ENCODE results near the gene MED26. TPM values are rescaled to one million over a fixed set of nuclear protein-coding genes. Genes with fewer than 3 reads are reported as not detected.

MED26 gene
- total and polyA plus RNA-seq, 2 experiments from 2014 or later: 6.6 to 7.8 TPM

DNA sequence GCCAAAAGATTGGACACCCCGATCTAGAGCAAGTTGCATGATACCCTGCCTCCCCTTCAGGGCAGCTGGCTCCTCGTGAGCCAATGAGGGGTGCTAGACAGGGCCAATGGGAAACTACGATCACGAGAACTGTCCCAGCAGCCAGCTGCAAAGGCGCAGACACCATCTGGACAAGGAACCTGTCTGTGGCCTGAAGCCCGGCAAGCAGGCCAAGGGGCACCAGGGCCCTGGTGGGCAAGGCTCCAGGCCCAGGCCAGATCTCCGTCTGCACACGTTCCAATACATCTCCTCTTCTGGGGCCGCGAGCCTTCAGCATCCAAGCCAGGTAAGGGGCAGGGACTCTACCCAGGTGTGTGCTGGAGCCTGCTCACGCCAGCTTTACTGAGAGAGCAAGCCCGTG is 20.2 kb downstream of the MED26 start:
- peak overlapping the region; percentile 61 for H3K27ac ChIP-seq
- no peak overlapping the region for H3K4me2 ChIP-seq
- no peak overlapping the region for H3K4me3 ChIP-seq
- H3K9me3 ChIP-seq (ENCODE audit: low read depth): no peaks in the 10 kb centered on the region
- H3K79me2 ChIP-seq: peaks cover 96% of the 10 kb centered on the region
- H3K36me3 ChIP-seq (replicated peaks; ENCODE audit: insufficient read depth, low read depth): no peaks in the 10 kb centered on the region
- H3K4me1 ChIP-seq (ENCODE audit: insufficient read depth): no peaks in the 10 kb centered on the region
- no peak overlapping the region for H2AFZ ChIP-seq
- H3K9me2 ChIP-seq (replicated peaks; ENCODE audit: insufficient read depth): no peaks in the 10 kb centered on the region
- H3K27me3 ChIP-seq: no peaks in the 10 kb centered on the region
- no peak for DNase-seq (ENCODE audit: low spot score)
- no peak for TF ChIP-seq EZH2phosphoT487 (IDR thresholded peaks at IDR 0.05; ENCODE audit: low read depth, severe bottlenecking, unreplicated experiment)
- TF ChIP-seq EZH2 (IDR thresholded peaks at IDR 0.05; ENCODE audit: borderline replicate concordance): no peak
- TF ChIP-seq, protein P1, sequence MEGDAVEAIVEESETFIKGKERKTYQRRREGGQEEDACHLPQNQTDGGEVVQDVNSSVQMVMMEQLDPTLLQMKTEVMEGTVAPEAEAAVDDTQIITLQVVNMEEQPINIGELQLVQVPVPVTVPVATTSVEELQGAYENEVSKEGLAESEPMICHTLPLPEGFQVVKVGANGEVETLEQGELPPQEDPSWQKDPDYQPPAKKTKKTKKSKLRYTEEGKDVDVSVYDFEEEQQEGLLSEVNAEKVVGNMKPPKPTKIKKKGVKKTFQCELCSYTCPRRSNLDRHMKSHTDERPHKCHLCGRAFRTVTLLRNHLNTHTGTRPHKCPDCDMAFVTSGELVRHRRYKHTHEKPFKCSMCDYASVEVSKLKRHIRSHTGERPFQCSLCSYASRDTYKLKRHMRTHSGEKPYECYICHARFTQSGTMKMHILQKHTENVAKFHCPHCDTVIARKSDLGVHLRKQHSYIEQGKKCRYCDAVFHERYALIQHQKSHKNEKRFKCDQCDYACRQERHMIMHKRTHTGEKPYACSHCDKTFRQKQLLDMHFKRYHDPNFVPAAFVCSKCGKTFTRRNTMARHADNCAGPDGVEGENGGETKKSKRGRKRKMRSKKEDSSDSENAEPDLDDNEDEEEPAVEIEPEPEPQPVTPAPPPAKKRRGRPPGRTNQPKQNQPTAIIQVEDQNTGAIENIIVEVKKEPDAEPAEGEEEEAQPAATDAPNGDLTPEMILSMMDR (IDR thresholded peaks at IDR 0.05; ENCODE audit: poor library complexity): no peak
- WGBS (ENCODE audit: low lambda C conversion rate, missing lambda C conversion rate): 98% methylated on average over 12 of the region's 12 CpGs
- H4K20me1 ChIP-seq (ENCODE audit: insufficient read depth, poor library complexity, severe bottlenecking): peaks cover 80% of the 10 kb centered on the region

DNA sequence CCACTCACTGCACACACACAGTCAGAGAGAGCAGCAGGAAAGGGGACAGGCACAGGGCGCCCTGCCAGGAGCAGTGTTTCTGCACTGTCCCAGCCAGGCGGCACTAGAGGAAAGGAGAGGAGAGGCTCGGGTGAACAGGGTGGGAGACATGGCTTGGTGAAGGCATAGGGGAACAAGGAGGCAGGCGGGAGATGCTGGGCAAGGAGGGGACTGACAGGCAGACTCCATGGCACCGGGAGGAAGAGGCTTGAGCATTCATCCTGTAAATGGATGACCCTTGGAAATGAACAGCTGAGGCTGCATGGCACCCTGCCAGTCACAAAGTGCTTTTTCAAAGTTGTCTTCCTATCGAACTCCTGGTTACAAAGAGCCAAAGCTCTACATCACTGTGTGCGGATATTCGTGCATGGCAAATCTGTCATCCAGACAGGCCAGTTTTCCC is 22.4 kb downstream of the MED26 start:
- no peak overlapping the region for H3K4me2 ChIP-seq
- peaks cover 77% of the 10 kb centered on the region for H4K20me1 ChIP-seq (ENCODE audit: insufficient read depth, poor library complexity, severe bottlenecking)
- H3K79me2 ChIP-seq: peaks cover 96% of the 10 kb centered on the region
- DNase-seq (ENCODE audit: low spot score): no peak
- no peak overlapping the region for H3K27ac ChIP-seq
- H2AFZ ChIP-seq: no peak overlapping the region
- H3K4me3 ChIP-seq: no peak overlapping the region
- TF ChIP-seq EZH2 (IDR thresholded peaks at IDR 0.05; ENCODE audit: borderline replicate concordance) (no peak), EZH2phosphoT487 (IDR thresholded peaks at IDR 0.05; ENCODE audit: low read depth, severe bottlenecking, unreplicated experiment) (no peak)
- TF ChIP-seq, protein P1 (IDR thresholded peaks at IDR 0.05; ENCODE audit: poor library complexity): no peak
- 89% methylated on average over 8 of the region's 8 CpGs for WGBS (ENCODE audit: low lambda C conversion rate, missing lambda C conversion rate)
- no peaks in the 10 kb centered on the region for H3K4me1 ChIP-seq (ENCODE audit: insufficient read depth)
- no peaks in the 10 kb centered on the region for H3K9me3 ChIP-seq (ENCODE audit: low read depth)
- no peaks in the 10 kb centered on the region for H3K36me3 ChIP-seq (replicated peaks; ENCODE audit: insufficient read depth, low read depth)
- H3K9me2 ChIP-seq (replicated peaks; ENCODE audit: insufficient read depth): no peaks in the 10 kb centered on the region
- no peaks in the 10 kb centered on the region for H3K27me3 ChIP-seq

DNA sequence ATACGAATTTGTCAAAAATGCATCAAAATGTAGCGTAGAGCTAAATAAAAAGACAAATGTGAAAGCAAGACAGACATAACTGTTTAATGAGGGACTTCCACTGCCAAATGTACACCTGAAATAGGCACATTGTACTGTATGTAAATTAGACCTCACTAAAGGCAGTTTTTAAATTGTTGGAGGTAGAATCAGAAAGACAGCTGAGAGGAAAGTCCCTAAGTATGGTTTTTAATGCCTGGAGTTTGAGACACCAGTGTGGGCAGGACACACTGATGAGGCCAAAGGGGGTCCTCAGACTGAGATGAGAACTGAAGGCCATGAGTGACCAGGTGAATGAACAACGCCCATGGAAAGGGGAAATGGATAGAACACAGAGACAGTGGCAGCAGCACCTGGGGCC is 22.9 kb downstream of the MED26 start:
- no peak overlapping the region for H3K4me2 ChIP-seq
- no peak overlapping the region for H3K4me3 ChIP-seq
- peaks cover 81% of the 10 kb centered on the region for H4K20me1 ChIP-seq (ENCODE audit: insufficient read depth, poor library complexity, severe bottlenecking)
- peaks cover 96% of the 10 kb centered on the region for H3K79me2 ChIP-seq
- H3K27me3 ChIP-seq: no peaks in the 10 kb centered on the region
- H3K9me2 ChIP-seq (replicated peaks; ENCODE audit: insufficient read depth): no peaks in the 10 kb centered on the region
- TF ChIP-seq EZH2 (IDR thresholded peaks at IDR 0.05; ENCODE audit: borderline replicate concordance): no peak
- TF ChIP-seq, protein P1 (IDR thresholded peaks at IDR 0.05; ENCODE audit: poor library complexity): no peak
- TF ChIP-seq EZH2phosphoT487 (IDR thresholded peaks at IDR 0.05; ENCODE audit: low read depth, severe bottlenecking, unreplicated experiment): no peak
- DNase-seq (ENCODE audit: low spot score): no peak
- 92% methylated on average over 3 of the region's 3 CpGs for WGBS (ENCODE audit: low lambda C conversion rate, missing lambda C conversion rate)
- H3K36me3 ChIP-seq (replicated peaks; ENCODE audit: insufficient read depth, low read depth): no peaks in the 10 kb centered on the region
- H3K9me3 ChIP-seq (ENCODE audit: low read depth): no peaks in the 10 kb centered on the region
- no peak overlapping the region for H3K27ac ChIP-seq
- no peak overlapping the region for H2AFZ ChIP-seq
- H3K4me1 ChIP-seq (ENCODE audit: insufficient read depth): no peaks in the 10 kb centered on the region

DNA sequence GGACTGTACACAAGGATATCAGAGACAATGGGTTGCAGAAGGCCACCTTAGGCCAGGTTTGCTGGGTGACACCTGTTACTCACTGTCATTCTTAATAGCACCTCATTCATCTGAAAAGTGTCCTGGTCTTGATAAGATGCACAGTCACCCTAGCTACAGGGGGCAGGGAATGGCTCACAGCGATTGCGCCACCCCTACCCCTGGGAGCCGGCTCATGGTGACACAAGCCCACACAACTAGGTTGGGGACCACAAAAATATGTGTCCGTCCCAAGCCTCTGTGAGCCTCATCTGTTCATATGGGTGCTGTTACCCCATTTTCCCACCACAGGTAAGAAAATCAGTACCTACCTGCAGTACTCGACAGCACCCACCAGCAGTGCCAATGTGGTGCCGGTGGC is 23.4 kb downstream of the MED26 start:
- peaks cover 85% of the 10 kb centered on the region for H4K20me1 ChIP-seq (ENCODE audit: insufficient read depth, poor library complexity, severe bottlenecking)
- no peaks in the 10 kb centered on the region for H3K4me1 ChIP-seq (ENCODE audit: insufficient read depth)
- no peak for TF ChIP-seq EZH2 (IDR thresholded peaks at IDR 0.05; ENCODE audit: borderline replicate concordance)
- TF ChIP-seq EZH2phosphoT487 (IDR thresholded peaks at IDR 0.05; ENCODE audit: low read depth, severe bottlenecking, unreplicated experiment): no peak
- TF ChIP-seq, protein P1 (IDR thresholded peaks at IDR 0.05; ENCODE audit: poor library complexity): no peak
- no peak overlapping the region for H3K27ac ChIP-seq
- H3K4me3 ChIP-seq: no peak overlapping the region
- no peaks in the 10 kb centered on the region for H3K9me2 ChIP-seq (replicated peaks; ENCODE audit: insufficient read depth)
- no peaks in the 10 kb centered on the region for H3K27me3 ChIP-seq
- H3K9me3 ChIP-seq (ENCODE audit: low read depth): no peaks in the 10 kb centered on the region
- H3K4me2 ChIP-seq: no peak overlapping the region
- peaks cover 96% of the 10 kb centered on the region for H3K79me2 ChIP-seq
- WGBS (ENCODE audit: low lambda C conversion rate, missing lambda C conversion rate): 96% methylated on average over 6 of the region's 6 CpGs
- H3K36me3 ChIP-seq (replicated peaks; ENCODE audit: insufficient read depth, low read depth): no peaks in the 10 kb centered on the region
- DNase-seq (ENCODE audit: low spot score): no peak
- no peak overlapping the region for H2AFZ ChIP-seq

Data from hepatocyte (in vitro differentiated cells).